Natural killer cell treated with Interleukin-12 subunit alpha and Interleukin-12 subunit beta and Interleukin-15 and Interleukin-18, amount 100 ng/mL, for 72 hours (primary cell): ENCODE measurements around the gene THOC1. TPM values are rescaled to one million over a fixed set of nuclear protein-coding genes. Genes with fewer than 3 reads are reported as not detected.

Experiments used
- ATAC-seq, 2 donors: fragments of 150-1000 bp; cut with Tn5 transposase in 1 of 2; sonication (Bioruptor Pico), chemical (Tn5 transposase) in 1 of 2; 2 replicates each; pipeline ENCODE4 v1.10.0; 2021
- DNase-seq: peaks from one replicate; pipeline ENCODE4 v3.0.0; 2022; ENCODE audit warnings: low spot score
- H3K27ac Mint-ChIP-seq, 2 donors: 1 replicate in 1 of 2; 2 replicates in 1 of 2; pipeline ENCODE4 v1.8.0; 2022; ENCODE audit warnings: mixed read lengths in 2 of 2, mild to moderate bottlenecking in 1 of 2, moderate library complexity in 1 of 2
- H3K27me3 Mint-ChIP-seq, 2 donors: 1 replicate in 1 of 2; 2 replicates in 1 of 2; pipeline ENCODE4 v1.8.0; 2022; ENCODE audit warnings: mixed read lengths in 2 of 2
- H3K36me3 Mint-ChIP-seq: one replicate; pipeline ENCODE4 v1.8.0; 2022; ENCODE audit warnings: mixed read lengths
- H3K4me1 Mint-ChIP-seq, 2 donors: 1 replicate in 1 of 2; 2 replicates in 1 of 2; pipeline ENCODE4 v1.8.0; 2022; ENCODE audit warnings: low read depth in 2 of 2, mixed read lengths in 2 of 2, mild to moderate bottlenecking in 1 of 2
- H3K4me3 Mint-ChIP-seq: one replicate; pipeline ENCODE4 v1.8.0; 2022; ENCODE audit warnings: mixed read lengths
- H3K9me3 Mint-ChIP-seq: 2 replicates; pipeline ENCODE4 v1.8.0; 2022; ENCODE audit warnings: mixed read lengths
- total RNA-seq, 2 donors: library from RNA; stranded (reverse); gene quantifications; one replicate each; pipeline ENCODE4 v1.2.3, GENCODE V29; 2022

The THOC1 gene
- total RNA-seq, 2 donors from 2014 or later, result 45.4 to 72.6 TPM

DNA sequence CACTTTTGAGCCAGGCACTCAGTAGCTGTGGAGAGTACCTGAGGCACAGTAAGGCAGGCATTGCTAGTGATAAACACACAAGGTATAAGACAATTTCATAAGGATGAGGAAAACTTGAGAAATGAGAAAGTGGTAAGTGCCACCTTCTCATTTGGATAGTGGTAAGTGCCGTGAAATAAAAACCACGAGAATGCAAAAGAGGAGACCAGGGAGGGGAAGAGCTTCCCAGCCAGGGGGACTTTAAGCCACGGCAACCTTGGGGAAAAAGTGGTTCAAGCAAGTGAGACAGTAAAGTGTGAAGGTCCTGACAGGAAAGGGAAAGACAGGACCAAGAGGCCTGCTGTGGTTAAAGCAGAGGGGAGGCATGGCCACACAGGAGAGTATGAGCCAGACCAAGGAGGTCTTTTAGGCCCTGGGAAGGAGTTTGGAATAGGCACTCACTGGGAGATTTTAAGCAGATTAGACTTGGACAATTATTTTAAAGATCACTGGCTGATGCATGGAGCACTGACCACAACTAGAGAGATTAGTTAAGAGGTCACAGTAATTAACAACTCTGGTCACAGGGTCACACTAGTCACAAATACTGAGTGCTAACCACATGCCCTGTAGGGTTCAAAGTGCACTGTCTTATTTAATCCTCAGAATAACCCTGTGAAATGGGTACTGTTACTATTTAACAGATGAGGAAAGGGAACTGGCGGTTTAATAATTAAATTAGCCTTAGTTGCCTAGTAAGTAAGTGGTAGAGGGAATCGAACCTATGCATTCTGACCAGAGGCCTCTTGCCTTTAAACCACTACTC is 50.1 kb downstream of the THOC1 start:
- H3K4me1 Mint-ChIP-seq, result peaks cover 11 to 15% of the 10 kb centered on the region in 2 donors
- DNase-seq (no peak), ATAC-seq (peak; percentile 69 to 74)
- peak overlapping the region; percentile 64 to 71 for H3K27ac Mint-ChIP-seq
- H3K36me3 Mint-ChIP-seq, result peaks cover 47% of the 10 kb centered on the region
- H3K9me3 Mint-ChIP-seq, result no peaks in the 10 kb centered on the region
- H3K27me3 Mint-ChIP-seq, result no peaks in the 10 kb centered on the region
- peak overlapping the region; percentile 9 for H3K4me3 Mint-ChIP-seq

DNA sequence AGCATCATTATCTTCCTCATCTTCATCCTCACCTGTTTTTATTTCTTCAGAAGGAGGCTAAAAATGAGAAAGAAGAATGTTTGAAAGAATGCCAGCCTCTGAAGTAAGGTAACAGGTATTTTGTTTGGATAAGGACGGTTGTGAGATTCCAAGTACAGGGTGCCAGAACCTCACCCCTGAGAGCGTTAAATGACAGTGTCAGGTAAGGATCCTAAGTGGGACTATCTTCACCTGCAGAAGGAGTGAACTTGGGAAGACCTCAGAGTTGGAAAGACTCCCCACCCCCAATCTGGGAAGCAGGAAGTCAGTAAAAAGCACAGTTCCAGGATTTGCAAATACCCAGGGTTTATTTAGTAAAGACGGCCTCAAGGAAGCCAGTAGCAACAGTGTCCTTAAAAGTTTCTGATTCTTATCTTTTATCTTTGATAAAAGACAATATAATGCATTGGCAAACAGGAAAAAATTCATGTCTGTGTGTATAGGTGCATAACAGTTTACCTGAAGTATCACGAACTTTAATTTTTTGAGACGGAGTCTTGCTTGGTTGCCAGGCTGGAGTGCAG is 52.3 kb downstream of the THOC1 start:
- Mint-ChIP-seq H3K9me3 (no peaks in the 10 kb centered on the region), H3K4me3 (no peak overlapping the region), H3K36me3 (peaks cover 47% of the 10 kb centered on the region), H3K27me3 (no peaks in the 10 kb centered on the region), H3K4me1 (peaks cover 11 to 15% of the 10 kb centered on the region in 2 donors), H3K27ac (no peak overlapping the region)
- ATAC-seq (no peak), DNase-seq (no peak)

DNA sequence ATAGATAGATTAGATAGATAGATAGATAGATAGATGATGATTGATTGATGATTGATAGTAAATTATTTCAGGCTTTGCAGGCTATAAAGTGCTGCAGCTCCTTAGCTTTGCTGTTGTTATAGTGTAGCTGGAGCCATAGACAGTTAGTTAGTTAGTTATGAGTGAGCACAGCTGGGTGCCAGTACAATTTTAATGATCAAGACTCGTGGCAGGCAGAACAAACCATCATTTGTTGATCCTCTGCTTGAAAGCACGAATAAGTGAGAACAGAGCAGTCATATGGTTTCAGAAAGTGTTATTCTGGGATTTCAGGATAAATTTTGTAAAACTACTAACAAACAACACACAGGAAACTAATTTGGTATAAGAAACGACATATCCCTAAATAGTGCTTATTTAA is 53.9 kb downstream of the THOC1 start:
- H3K27ac Mint-ChIP-seq, result no peak overlapping the region
- H3K9me3 Mint-ChIP-seq, result no peaks in the 10 kb centered on the region
- DNase-seq (no peak), ATAC-seq (no peak)
- peaks cover 15% of the 10 kb centered on the region in 2 donors for H3K4me1 Mint-ChIP-seq
- peaks cover 51% of the 10 kb centered on the region for H3K36me3 Mint-ChIP-seq
- H3K4me3 Mint-ChIP-seq, result no peak overlapping the region
- H3K27me3 Mint-ChIP-seq, result no peaks in the 10 kb centered on the region

DNA sequence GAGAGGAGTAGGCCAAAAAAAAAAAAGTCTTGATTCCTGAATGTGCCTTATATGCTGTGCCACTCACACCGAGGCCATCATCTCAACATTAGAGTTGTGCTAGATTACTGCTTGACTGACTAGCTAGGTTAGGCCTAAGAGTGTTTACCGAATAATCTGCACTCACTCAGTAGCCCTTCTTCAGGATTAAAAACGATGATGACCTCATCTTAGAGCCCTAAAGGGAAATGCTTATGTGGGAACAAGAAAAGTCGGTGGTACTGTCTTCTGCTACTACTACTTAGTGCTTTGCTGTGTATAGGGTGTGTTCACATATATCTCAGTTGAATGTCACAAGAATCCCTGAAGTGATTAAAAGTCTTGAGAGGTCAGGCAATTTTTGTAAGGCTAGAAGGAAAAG is 54.3 kb downstream of the THOC1 start:
- Mint-ChIP-seq H3K4me1 (peaks cover 14 to 15% of the 10 kb centered on the region in 2 donors), H3K4me3 (no peak overlapping the region), H3K27me3 (no peaks in the 10 kb centered on the region), H3K36me3 (peaks cover 47% of the 10 kb centered on the region), H3K27ac (no peak overlapping the region), H3K9me3 (no peaks in the 10 kb centered on the region)
- DNase-seq, result no peak
- ATAC-seq, result no peak

DNA sequence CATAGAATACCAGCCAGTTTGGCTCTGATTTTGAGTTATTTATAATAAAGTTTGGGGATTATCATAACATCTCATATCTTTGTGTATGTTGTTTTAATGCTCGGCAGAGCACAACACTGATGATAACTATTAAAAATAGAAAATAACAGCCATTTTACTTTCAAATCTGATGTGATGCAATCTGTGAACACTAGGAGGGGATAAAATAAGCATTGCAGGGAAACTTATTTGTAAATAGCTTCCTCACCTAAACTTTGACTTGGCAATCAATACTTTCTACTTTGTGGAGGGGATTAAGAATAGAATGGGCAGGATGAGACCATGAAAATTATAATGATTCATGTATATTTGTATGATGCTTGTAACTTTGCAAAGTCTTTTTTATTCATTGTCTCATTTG is 55.1 kb downstream of the THOC1 start:
- Mint-ChIP-seq H3K36me3 (peaks cover 40% of the 10 kb centered on the region), H3K9me3 (no peaks in the 10 kb centered on the region), H3K4me3 (no peak overlapping the region), H3K27me3 (no peaks in the 10 kb centered on the region), H3K4me1 (peaks cover 7 to 10% of the 10 kb centered on the region in 2 donors), H3K27ac (peak overlapping the region; percentile 53)
- DNase-seq, result no peak
- no peak for ATAC-seq

DNA sequence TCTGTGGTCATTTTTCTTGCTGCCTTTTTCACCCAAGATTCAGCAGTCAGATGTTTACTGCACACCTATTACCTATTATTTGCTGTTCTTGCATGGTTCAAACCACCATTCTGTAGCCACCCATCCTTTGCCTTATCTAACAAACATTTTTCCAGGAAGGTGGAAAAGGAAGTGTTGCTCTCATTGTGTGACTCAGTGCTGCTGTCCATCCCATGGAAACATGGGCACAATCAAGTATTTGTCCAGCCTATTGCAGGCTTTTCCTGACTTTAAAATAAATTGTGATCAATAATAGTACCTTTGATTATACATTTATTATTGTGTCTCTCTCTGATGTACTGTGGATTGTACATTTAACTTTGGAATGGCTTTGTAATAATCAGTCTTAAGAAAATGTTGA is 56.3 kb downstream of the THOC1 start:
- Mint-ChIP-seq H3K9me3 (no peaks in the 10 kb centered on the region), H3K4me1 (peaks cover 0 to 4% of the 10 kb centered on the region in 2 donors), H3K36me3 (peaks cover 29% of the 10 kb centered on the region), H3K27me3 (no peaks in the 10 kb centered on the region), H3K27ac (no peak overlapping the region), H3K4me3 (no peak overlapping the region)
- DNase-seq (no peak), ATAC-seq (no peak)

DNA sequence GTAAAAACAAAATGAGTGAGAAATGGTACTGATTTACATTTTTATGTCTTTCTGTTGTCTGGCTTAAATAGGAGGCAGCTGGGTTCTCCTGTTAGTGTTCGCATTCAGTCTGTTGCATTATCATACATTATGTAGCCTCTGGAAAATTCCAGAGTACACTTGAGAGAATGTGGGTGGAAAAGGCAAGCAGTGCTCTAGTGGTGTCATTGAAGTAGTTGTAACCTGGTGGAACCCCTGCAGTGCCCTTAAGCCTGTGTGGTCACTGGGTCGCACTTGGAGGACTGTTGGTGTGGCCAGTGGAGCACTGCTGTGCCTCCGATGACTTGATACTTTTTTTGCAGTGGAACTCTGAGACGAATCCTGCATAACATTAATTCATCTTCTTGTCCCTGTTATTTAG is 57.1 kb downstream of the THOC1 start:
- Mint-ChIP-seq H3K9me3 (no peaks in the 10 kb centered on the region), H3K27ac (no peak overlapping the region), H3K27me3 (no peaks in the 10 kb centered on the region), H3K36me3 (peaks cover 34% of the 10 kb centered on the region), H3K4me3 (no peak overlapping the region), H3K4me1 (peaks cover 0 to 4% of the 10 kb centered on the region in 2 donors)
- DNase-seq (no peak), ATAC-seq (no peak)

DNA sequence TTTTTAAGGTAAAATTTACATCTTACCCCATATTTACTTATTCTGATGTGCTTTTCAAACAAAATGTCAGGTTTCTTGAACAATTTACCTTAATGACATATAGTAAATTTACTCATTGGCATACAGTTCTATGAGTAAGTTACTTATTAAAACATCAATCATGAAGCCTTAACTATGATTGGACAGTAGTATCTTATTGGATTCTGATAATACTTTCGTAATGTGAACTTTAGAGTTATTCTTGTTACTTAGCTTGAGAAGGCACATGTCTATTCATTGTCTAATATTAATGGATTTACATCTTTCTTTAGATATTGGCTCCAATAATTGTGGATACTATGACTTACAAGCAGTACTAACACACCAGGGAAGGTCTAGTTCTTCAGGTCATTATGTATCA is 57.8 kb downstream of the THOC1 start:
- no peak for ATAC-seq
- peak overlapping the region in 1 of 2 donors; percentile 65 for H3K27ac Mint-ChIP-seq
- H3K4me3 Mint-ChIP-seq, result no peak overlapping the region
- H3K36me3 Mint-ChIP-seq, result peaks cover 35% of the 10 kb centered on the region
- no peak for DNase-seq
- H3K9me3 Mint-ChIP-seq, result no peaks in the 10 kb centered on the region
- H3K4me1 Mint-ChIP-seq, result peaks cover 0 to 4% of the 10 kb centered on the region in 2 donors
- H3K27me3 Mint-ChIP-seq, result no peaks in the 10 kb centered on the region

DNA sequence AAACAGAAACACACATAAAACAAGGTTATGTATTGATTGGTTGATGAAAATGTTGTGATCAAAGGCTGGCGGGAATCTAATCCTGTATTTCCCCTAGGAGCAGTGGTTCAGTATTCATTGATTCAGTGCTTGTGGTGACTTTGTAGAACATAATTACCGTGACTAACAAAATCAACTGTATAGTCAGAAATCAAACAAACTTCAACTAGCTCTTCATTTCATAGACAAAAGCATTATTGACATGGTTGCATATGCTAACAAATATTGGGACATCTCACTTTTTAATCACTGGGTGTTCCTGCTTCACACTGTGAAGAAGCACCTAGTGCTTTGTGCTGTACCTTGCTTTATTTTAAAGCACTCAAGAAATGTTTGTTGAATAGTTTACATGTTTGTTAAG is 68.1 kb downstream of the THOC1 start:
- H3K27me3 Mint-ChIP-seq, result no peaks in the 10 kb centered on the region
- DNase-seq, result no peak
- H3K9me3 Mint-ChIP-seq, result no peaks in the 10 kb centered on the region
- H3K36me3 Mint-ChIP-seq, result peaks cover 25% of the 10 kb centered on the region
- peaks cover 3 to 4% of the 10 kb centered on the region in 2 donors for H3K4me1 Mint-ChIP-seq
- no peak for ATAC-seq
- no peak overlapping the region for H3K4me3 Mint-ChIP-seq
- H3K27ac Mint-ChIP-seq, result no peak overlapping the region

DNA sequence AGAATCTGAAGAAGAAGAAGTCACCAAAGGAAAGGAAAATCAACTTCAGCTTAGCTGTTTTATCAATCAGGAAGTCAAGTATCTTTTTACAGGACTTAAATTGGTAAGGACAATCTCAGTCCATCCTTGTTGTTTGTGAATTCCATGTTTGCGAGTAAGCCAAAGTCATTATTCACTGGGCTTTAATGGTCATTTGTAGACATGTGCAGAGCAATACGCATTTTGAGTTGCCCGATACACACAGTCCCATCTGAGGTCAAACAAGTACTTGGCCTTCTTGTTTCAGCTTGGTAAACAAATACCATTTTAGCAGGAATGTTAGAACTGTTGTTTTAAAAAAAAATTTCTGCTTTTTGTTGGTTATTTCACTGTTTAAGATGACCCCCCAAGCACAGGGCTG is 68.6 kb downstream of the THOC1 start:
- ATAC-seq, result no peak
- H3K27me3 Mint-ChIP-seq, result no peaks in the 10 kb centered on the region
- DNase-seq, result no peak
- no peak overlapping the region for H3K4me3 Mint-ChIP-seq
- peaks cover 25% of the 10 kb centered on the region for H3K36me3 Mint-ChIP-seq
- H3K27ac Mint-ChIP-seq, result no peak overlapping the region
- H3K4me1 Mint-ChIP-seq, result peaks cover 3 to 4% of the 10 kb centered on the region in 2 donors
- no peaks in the 10 kb centered on the region for H3K9me3 Mint-ChIP-seq

DNA sequence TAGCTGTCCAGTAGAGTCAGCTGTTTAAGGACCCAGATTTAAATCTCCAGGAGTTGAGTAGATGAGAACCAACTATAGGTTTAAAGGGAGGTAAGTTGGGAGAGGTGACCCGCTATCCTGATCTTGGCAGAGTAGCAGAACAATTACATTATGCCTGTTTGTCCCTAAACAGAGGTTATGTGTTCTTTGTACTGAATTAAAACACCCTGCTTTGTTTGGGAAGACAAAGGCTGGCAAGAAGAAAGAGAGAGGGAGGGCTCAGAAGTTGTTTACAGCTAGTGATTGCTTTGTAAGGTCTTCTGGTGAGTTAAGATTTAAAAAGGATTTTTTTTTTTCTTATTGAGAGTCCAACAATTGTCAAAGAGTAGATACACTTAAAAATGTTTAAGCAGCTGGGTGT is 72.2 kb downstream of the THOC1 start:
- H3K36me3 Mint-ChIP-seq, result peaks cover 19% of the 10 kb centered on the region
- no peaks in the 10 kb centered on the region for H3K27me3 Mint-ChIP-seq
- H3K27ac Mint-ChIP-seq, result no peak overlapping the region
- H3K4me3 Mint-ChIP-seq, result no peak overlapping the region
- DNase-seq (no peak), ATAC-seq (no peak)
- no peaks in the 10 kb centered on the region for H3K9me3 Mint-ChIP-seq
- peaks cover 4 to 8% of the 10 kb centered on the region in 2 donors for H3K4me1 Mint-ChIP-seq

DNA sequence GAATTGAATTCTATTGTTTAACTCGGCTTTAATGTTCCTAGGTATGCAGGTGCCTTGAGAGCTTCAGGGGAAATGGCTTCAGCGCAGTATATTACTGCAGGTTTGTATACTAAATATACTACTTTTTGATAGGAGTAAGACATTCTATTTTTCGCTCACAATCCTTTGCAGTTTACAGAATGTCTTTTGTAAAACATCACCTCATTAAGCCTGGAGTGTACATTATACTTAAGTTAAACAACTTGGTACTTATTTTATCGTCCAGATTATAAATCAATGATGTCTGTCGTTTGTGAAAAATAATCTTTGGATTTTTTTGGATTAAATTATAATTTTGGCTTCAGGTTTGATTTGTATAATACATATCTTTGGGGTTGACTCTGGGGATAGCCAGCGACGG is 75.0 kb downstream of the THOC1 start:
- no peaks in the 10 kb centered on the region for H3K9me3 Mint-ChIP-seq
- peaks cover 4 to 8% of the 10 kb centered on the region in 2 donors for H3K4me1 Mint-ChIP-seq
- H3K27me3 Mint-ChIP-seq, result no peaks in the 10 kb centered on the region
- peaks cover 13% of the 10 kb centered on the region for H3K36me3 Mint-ChIP-seq
- no peak for ATAC-seq
- DNase-seq, result no peak
- H3K4me3 Mint-ChIP-seq, result no peak overlapping the region
- no peak overlapping the region for H3K27ac Mint-ChIP-seq

DNA sequence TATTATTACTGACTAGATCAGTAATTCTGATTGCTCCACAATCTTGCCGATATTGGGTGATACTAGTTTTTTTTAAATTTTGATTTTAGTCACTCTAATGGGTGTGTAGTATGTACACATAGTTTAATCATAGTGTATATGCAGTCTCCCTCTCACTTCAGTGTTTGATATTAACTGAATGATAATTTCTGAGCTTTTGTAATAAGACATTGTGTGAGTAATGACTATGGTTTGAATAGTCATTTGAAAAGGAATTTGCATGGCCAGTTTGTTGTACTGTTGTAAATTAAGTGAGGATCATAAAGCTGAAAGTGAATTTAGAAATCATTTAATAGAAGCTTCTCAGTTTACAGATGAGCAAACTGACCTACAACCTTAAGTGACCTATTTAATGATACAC is 76.1 kb downstream of the THOC1 start:
- Mint-ChIP-seq H3K36me3 (peaks cover 7% of the 10 kb centered on the region), H3K27ac (no peak overlapping the region), H3K4me1 (peaks cover 4 to 8% of the 10 kb centered on the region in 2 donors), H3K9me3 (no peaks in the 10 kb centered on the region), H3K4me3 (no peak overlapping the region), H3K27me3 (no peaks in the 10 kb centered on the region)
- ATAC-seq, result no peak
- no peak for DNase-seq

DNA sequence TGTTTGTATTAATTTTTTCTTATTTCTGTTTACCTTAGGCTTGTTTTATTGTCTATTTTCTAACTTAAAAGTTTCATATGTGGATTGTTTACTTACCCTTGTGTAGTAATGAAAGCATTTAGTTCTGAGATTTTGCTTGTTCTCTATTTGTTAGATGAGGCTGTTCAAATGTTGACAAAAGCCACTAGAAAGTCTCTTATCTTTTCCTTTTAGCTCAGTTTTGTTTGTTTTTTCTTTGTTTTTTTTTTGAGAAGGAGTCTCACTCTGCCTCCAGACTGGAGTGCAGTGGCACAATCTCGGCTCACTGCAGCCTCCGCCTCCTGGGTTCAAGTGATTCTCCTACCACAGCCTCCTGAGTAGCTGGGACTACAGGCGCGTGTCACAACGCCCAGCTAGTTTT is 78.6 kb downstream of the THOC1 start:
- ATAC-seq (no peak), DNase-seq (no peak)
- no peak overlapping the region for H3K4me3 Mint-ChIP-seq
- H3K9me3 Mint-ChIP-seq, result no peaks in the 10 kb centered on the region
- no peak overlapping the region for H3K27ac Mint-ChIP-seq
- H3K27me3 Mint-ChIP-seq, result no peaks in the 10 kb centered on the region
- H3K36me3 Mint-ChIP-seq, result no peaks in the 10 kb centered on the region
- H3K4me1 Mint-ChIP-seq, result peaks cover 4 to 5% of the 10 kb centered on the region in 2 donors
